Neural cell (in vitro differentiated cells): Measurements from ENCODE around the gene AFF3.

Source experiments
- CTCF ChIP-seq: fragments of 450-650 bp; IDR thresholded peaks from 2 replicates; pipeline ENCODE4 v1.5.1; 2014; ENCODE audit warnings: antibody characterized with exemption, mild to moderate bottlenecking, moderate library complexity; ENCODE audit not compliant: poor library complexity, severe bottlenecking
- EP300 ChIP-seq: fragments of 450-650 bp; conservative IDR thresholded peaks from 2 replicates; pipeline ENCODE4 v1.6.1; 2014; ENCODE audit warnings: antibody characterized with exemption, mild to moderate bottlenecking, moderate library complexity; ENCODE audit not compliant: poor library complexity, severe bottlenecking
- EZH2 ChIP-seq: fragments of 200-600, 300-800 bp; shearing (Covaris generic), sonication (generic); IDR thresholded peaks from 2 replicates; pipeline ENCODE4 v1.6.1; 2014; ENCODE audit warnings: antibody characterized with exemption, low read length, borderline replicate concordance, mild to moderate bottlenecking; ENCODE audit not compliant: insufficient read depth, poor library complexity, severe bottlenecking
- SMC3 ChIP-seq: fragments of 450-650 bp; conservative IDR thresholded peaks from 2 replicates; pipeline ENCODE4 v1.6.1; 2014; ENCODE audit warnings: antibody characterized with exemption, mild to moderate bottlenecking, moderate library complexity; ENCODE audit not compliant: poor library complexity
- TAF1 ChIP-seq: IDR thresholded peaks from 2 replicates; pipeline ENCODE4 v1.6.1; 2012; ENCODE audit warnings: low read depth

DNA sequence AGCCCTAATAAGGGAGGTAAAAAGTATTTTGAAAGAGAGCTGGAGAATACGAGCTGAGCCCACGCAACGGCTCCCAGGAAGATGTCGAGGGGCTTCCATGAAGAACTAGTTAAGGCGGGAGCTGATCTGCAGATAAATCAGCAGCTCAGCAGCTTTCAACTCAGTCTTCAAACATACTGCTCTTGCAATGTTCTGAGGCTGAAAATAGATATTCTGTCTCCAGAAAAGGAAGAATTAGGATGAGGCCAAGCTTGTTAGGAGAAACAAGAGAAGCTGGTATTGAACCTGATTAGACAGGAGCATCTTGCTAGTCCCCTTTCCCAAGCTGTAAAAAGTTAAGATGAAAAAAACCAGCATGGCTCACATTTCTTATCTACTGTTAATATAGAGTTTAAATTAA lies 91.1 kb downstream of the AFF3 start:
- TF ChIP-seq CTCF (no peak), TAF1 (no peak), SMC3 (no peak), EZH2 (no peak), EP300 (no peak)
